Measurements from ENCODE around the gene SLC6A17. TPM values are rescaled to one million over a fixed set of nuclear protein-coding genes. Genes with fewer than 3 reads are reported as not detected.

The SLC6A17 gene
- total and polyA plus RNA-seq, 2 experiments from 2014 or later: 0.45 to 0.76 TPM

DNA sequence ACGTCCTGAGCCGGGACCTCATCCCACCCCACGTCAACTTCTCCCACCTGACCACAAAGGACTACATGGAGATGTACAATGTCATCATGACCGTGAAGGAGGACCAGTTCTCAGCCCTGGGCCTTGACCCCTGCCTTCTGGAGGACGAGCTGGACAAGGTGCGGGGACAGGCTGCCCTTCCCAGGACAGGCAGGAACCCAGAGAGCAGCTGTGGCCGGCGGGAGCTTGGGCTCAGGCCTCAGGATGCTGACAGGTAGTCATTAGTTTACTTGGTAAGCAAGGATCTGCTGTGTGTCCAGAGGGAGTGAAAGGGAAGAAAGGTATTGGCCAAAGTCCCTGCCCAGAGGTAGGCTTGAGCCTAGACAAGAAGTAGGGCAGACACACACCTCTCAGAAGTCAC lies 42.2 kb downstream of the SLC6A17 start:
- Histone ChIP-seq H4K20me1 (ENCODE audit: insufficient read depth) (no peaks in the 10 kb centered on the region), H3K9ac (no peak overlapping the region), H3K4me1 (ENCODE audit: insufficient read depth) (peaks cover 14% of the 10 kb centered on the region), H3K79me2 (ENCODE audit: insufficient read depth) (no peaks in the 10 kb centered on the region), H3K9me3 (ENCODE audit: low read depth) (no peaks in the 10 kb centered on the region), H3K9me2 (ENCODE audit: insufficient read depth) (no peaks in the 10 kb centered on the region), H3K4me2 (ENCODE audit: unreplicated experiment) (no peak overlapping the region), H3K36me3 (ENCODE audit: low read depth) (no peaks in the 10 kb centered on the region), H3K27me3 (replicated peaks; ENCODE audit: insufficient read depth) (no peaks in the 10 kb centered on the region), H3F3A (ENCODE audit: insufficient read depth) (peaks cover 12% of the 10 kb centered on the region), H2AFZ (no peak overlapping the region), H3K4me3 (no peak overlapping the region), H3K27ac (no peak overlapping the region)
- WGBS, 2 experiments (ENCODE audit: low coverage in 1 of 2, low lambda C conversion rate in 2 of 2, missing lambda C conversion rate in 2 of 2): 79 to 86% methylated on average over 8 of the region's 8 CpGs
- in situ Hi-C loops (cut with MboI): no loop called here
- DNase-seq: no peak
- no peak for TF ChIP-seq EZH2phosphoT487 (IDR thresholded peaks at IDR 0.05; ENCODE audit: insufficient read depth, low read depth)
- no peak for TF ChIP-seq EZH2 (IDR thresholded peaks at IDR 0.05; ENCODE audit: insufficient read depth, poor library complexity, severe bottlenecking)

DNA sequence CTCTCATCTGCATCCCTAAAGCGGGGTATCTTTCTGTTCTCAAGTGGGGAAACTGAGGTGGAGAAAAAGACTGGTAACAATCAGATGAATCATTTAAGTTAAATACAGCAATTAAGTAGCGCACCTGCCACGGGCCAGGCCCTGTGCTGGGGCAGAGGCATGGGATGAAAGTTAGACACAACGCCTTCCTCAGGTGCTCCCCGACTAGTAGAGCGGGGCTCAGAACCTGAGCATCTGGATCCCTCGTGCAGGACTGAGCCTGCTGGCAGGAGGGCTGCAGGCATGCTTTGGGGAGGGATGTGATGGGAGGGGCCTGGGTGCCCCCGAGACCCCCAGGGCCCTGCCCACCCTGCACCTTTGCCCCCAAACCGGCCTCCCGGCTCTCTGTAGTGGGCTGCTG lies 44.9 kb downstream of the SLC6A17 start:
- no peaks in the 10 kb centered on the region for H3K4me1 ChIP-seq (ENCODE audit: insufficient read depth)
- no peak overlapping the region for H2AFZ ChIP-seq
- TF ChIP-seq EZH2phosphoT487 (IDR thresholded peaks at IDR 0.05; ENCODE audit: insufficient read depth, low read depth) (no peak), EZH2 (IDR thresholded peaks at IDR 0.05; ENCODE audit: insufficient read depth, poor library complexity, severe bottlenecking) (no peak)
- H3K27me3 ChIP-seq (replicated peaks; ENCODE audit: insufficient read depth): no peaks in the 10 kb centered on the region
- no peak overlapping the region for H3K9ac ChIP-seq
- H3K27ac ChIP-seq: no peak overlapping the region
- no peaks in the 10 kb centered on the region for H3K79me2 ChIP-seq (ENCODE audit: insufficient read depth)
- 76 to 79% methylated on average over 10 of the region's 10 CpGs for WGBS, 2 experiments (ENCODE audit: low coverage in 1 of 2, low lambda C conversion rate in 2 of 2, missing lambda C conversion rate in 2 of 2)
- H3K36me3 ChIP-seq (ENCODE audit: low read depth): no peaks in the 10 kb centered on the region
- H3K9me3 ChIP-seq (ENCODE audit: low read depth): no peaks in the 10 kb centered on the region
- DNase-seq: no peak
- no peak overlapping the region for H3K4me2 ChIP-seq (ENCODE audit: unreplicated experiment)
- no peaks in the 10 kb centered on the region for H3K9me2 ChIP-seq (ENCODE audit: insufficient read depth)
- no peaks in the 10 kb centered on the region for H3F3A ChIP-seq (ENCODE audit: insufficient read depth)
- H3K4me3 ChIP-seq: no peak overlapping the region
- in situ Hi-C loops (cut with MboI): no loop called here
- H4K20me1 ChIP-seq (ENCODE audit: insufficient read depth): no peaks in the 10 kb centered on the region

DNA sequence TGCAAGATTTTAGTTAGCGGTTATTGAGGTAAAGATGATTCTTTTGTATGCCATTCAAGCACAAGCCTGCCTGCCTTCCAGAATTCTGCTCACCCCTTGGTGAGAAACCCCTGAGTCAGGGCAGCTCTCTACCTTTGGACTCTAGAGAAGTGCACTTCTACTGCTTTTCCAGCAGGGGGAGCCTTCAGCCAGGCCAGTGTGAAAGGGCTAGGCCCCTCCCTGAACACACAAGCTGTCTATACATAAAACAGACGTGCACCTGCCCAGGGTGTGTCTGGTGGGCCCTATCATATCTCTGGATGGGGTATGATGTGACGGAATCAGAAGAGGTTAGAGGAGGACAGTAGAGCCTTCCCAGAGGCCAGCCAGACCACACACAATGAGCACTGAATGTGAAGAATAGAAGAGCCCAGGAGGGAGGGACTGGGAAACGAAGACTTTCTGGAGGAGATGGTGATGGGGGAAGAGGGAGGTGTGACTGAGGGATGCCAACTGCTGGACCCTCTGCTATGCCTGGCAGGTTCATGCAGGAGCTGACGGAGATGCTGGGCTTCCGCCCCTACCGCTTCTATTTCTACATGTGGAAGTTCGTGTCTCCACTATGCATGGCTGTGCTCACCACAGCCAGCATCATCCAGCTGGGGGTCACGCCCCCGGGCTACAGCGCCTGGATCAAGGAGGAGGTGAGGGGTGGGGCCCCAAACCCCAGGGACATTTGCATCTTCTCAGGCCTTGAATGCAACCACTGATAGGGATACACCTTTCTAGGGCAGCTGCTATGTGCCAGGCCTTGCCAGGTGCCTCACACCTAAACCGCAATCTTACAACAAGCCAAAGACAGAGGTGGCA lies 46.8 kb downstream of the SLC6A17 start:
- WGBS, 2 experiments (ENCODE audit: low coverage in 1 of 2, low lambda C conversion rate in 2 of 2, missing lambda C conversion rate in 2 of 2): 51 to 54% methylated on average over 12 of the region's 12 CpGs
- TF ChIP-seq EZH2phosphoT487 (IDR thresholded peaks at IDR 0.05; ENCODE audit: insufficient read depth, low read depth): no peak
- TF ChIP-seq EZH2 (IDR thresholded peaks at IDR 0.05; ENCODE audit: insufficient read depth, poor library complexity, severe bottlenecking): no peak
- DNase-seq: peak; percentile 75
- Histone ChIP-seq H3K4me3 (no peak overlapping the region), H3K79me2 (ENCODE audit: insufficient read depth) (no peaks in the 10 kb centered on the region), H3K9ac (no peak overlapping the region), H3K36me3 (ENCODE audit: low read depth) (no peaks in the 10 kb centered on the region), H3K4me1 (ENCODE audit: insufficient read depth) (peaks cover 4% of the 10 kb centered on the region; the same call in 1 of the 2 replicates), H3F3A (ENCODE audit: insufficient read depth) (no peaks in the 10 kb centered on the region), H4K20me1 (ENCODE audit: insufficient read depth) (no peaks in the 10 kb centered on the region), H3K9me2 (ENCODE audit: insufficient read depth) (no peaks in the 10 kb centered on the region), H3K27me3 (replicated peaks; ENCODE audit: insufficient read depth) (no peaks in the 10 kb centered on the region), H3K27ac (no peak overlapping the region), H3K4me2 (ENCODE audit: unreplicated experiment) (no peak overlapping the region), H2AFZ (no peak overlapping the region), H3K9me3 (ENCODE audit: low read depth) (no peaks in the 10 kb centered on the region)
- in situ Hi-C loops (cut with MboI): no loop called here

DNA sequence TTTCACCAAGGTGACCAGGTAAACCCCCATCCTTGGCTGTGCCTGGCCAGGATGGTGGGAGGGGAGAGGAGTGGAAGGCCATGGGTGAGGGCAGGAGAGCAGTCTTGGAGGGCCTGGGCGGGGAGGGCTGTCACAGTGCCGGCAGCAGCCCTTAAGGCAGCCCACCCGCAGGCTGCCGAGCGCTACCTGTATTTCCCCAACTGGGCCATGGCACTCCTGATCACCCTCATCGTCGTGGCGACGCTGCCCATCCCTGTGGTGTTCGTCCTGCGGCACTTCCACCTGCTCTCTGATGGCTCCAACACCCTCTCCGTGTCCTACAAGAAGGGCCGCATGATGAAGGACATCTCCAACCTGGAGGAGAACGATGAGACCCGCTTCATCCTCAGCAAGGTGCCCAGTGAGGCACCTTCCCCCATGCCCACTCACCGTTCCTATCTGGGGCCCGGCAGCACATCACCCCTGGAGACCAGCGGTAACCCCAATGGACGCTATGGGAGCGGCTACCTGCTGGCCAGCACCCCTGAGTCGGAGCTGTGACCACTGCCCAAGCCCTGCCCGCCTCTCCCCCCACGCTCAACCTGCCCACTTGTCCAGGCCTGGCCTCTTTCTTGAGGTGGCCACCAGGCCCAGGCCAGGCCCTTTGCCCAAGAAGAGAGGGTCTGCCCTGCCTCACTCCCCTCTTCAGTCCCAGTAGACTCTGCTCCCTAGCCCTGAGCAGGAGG lies 47.8 kb downstream of the SLC6A17 start:
- Histone ChIP-seq H3K9me2 (ENCODE audit: insufficient read depth) (no peaks in the 10 kb centered on the region), H3K27ac (no peak overlapping the region), H3K9ac (no peak overlapping the region), H2AFZ (no peak overlapping the region), H3K9me3 (ENCODE audit: low read depth) (no peaks in the 10 kb centered on the region), H3F3A (ENCODE audit: insufficient read depth) (0 out of 2 replicates have a peak, but pooled peaks cover under 1% of the 10 kb centered on the region), H3K27me3 (replicated peaks; ENCODE audit: insufficient read depth) (no peaks in the 10 kb centered on the region), H4K20me1 (ENCODE audit: insufficient read depth) (no peaks in the 10 kb centered on the region), H3K79me2 (ENCODE audit: insufficient read depth) (no peaks in the 10 kb centered on the region), H3K4me2 (ENCODE audit: unreplicated experiment) (no peak overlapping the region), H3K36me3 (ENCODE audit: low read depth) (no peaks in the 10 kb centered on the region), H3K4me3 (no peak overlapping the region), H3K4me1 (ENCODE audit: insufficient read depth) (peaks cover 4% of the 10 kb centered on the region)
- DNase-seq: no peak
- WGBS, 2 experiments (ENCODE audit: low coverage in 1 of 2, low lambda C conversion rate in 2 of 2, missing lambda C conversion rate in 2 of 2): 85 to 88% methylated on average over 23 of the region's 23 CpGs
- TF ChIP-seq EZH2 (IDR thresholded peaks at IDR 0.05; ENCODE audit: insufficient read depth, poor library complexity, severe bottlenecking) (no peak), EZH2phosphoT487 (IDR thresholded peaks at IDR 0.05; ENCODE audit: insufficient read depth, low read depth) (no peak)
- in situ Hi-C loops (cut with MboI): no loop called here
